HG02938 (cell line): ENCODE data around the gene RPS4Y2.

Source experiments
- ATAC-seq: cut with Tn5 transposase; IDR thresholded peaks from one replicate; pipeline ENCODE4 v1.9.1; 2021; ENCODE audit warnings: mild to moderate bottlenecking, moderate library complexity; ENCODE audit not compliant: unreplicated experiment

The RPS4Y2 gene

GRCh38 chrY:20755808-20756207, at the start of gene RPS4Y2:
Gene RPS4Y2 (plus strand): TSS chrY:20756108. CDS start chrY:20756164, 56 bp downstream.
- no peak for ATAC-seq

DNA sequence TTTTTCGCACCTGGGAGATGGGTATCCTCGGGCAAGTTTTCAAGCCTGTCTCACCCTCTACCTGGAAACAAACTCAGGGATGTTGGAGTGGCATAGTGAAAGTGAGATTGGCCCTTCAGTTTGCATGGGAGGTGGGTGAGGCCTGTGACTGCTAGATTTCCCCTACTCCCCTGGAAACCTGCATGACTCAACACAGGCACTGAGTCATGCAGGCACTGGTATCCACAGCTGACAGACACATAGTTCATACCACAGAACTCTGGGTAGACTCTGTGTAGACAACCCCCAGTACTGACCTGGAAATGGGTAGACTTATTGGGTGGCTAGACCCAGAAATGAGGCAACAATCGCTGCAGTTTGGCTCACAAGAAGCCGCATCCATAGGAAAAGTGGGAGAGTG, 41.5 kb upstream of the RPS4Y2 start:
- peak; percentile 70 for ATAC-seq

- peak; percentile 87 for ATAC-seq
Measured at GRCh38 chrY:20726184-20726907, 29.6 kb upstream of the RPS4Y2 start.

- ATAC-seq, result peak; percentile 91
Measured at GRCh38 chrY:20735200-20735599, 20.7 kb upstream of the RPS4Y2 start.

GRCh38 chrY:20739806-20740205, 16.1 kb upstream of the RPS4Y2 start:
- no peak for ATAC-seq

- no peak for ATAC-seq
Measured at GRCh38 chrY:20740609-20741008, 15.3 kb upstream of the RPS4Y2 start.

DNA sequence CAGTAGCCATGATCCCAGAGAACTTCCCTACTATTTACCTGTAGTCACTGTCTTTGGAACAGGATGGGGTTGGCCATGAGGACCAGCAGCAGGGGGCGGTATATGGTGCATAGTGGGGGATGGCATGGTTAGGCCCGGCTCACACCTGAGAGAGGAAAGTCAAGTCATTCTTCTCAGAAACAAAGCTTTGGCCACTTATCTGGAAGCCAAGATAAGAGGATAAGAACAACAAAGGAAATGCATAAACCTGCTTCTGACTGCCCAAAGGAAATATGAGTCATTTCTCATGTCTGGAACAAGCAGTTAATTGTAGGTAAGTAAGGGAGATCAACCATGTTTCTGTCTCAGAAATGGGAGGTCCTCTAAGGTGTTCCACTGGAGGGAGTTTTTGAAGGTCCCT, 10.8 kb upstream of the RPS4Y2 start:
- no peak for ATAC-seq

DNA sequence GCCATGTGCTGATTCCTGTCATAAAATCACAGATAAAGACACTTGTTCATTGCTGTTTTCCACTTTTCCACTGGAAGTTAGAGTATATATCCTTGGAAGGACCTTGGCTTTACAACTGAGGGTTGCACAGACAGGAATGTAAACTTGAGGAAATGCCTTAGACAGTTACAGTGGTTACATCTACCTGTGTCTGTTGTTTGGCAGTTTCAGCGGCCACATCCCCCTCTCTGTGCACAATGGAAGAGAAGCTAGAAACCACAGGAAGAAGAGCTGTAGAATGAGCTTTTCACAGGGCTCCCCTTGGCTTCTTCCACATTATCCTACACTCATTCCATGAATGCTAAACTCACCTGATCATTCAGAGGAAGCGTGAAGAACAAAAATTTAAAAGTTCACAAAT, 9.0 kb upstream of the RPS4Y2 start:
- no peak for ATAC-seq

DNA sequence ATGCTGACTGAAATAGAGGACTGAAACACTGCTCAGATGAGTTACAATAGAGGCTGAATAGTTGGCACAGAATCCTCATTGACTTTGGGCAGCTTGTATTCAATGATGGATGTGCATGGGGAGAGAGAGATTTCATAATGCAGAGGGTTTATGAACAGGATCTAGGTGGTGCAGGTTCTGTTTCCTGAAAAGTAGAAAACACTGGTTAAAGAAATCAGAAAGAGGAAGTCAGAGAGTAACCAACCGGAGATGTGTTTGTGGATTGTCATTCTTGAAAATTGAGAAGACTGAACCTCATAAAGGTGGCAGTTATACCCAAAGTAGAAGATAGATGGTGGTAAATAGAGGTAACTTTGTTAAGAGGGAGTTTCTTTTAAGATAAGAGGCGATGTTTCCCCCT, 8.0 kb downstream of the RPS4Y2 start:
- peak; percentile 73 for ATAC-seq

DNA sequence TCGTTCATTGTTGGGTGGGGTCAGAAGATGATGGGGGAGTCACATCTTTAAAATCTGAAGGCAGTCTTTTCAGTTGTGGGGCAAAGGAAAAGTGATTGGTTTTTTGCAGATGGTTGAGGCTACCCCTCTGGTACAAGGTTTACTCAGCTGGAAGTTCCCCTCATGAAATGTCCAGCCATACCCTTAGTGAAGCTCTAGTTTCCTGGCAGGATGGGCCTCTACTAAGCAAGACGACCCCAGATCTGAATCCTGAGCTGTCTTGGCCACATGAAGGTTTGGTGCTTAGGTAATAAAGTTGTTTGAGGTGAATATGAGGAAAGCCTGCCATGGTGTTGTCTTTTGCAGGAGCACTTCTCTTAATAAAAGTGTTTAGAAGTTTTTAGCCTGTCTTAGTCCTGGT, 9.2 kb downstream of the RPS4Y2 start:
- no peak for ATAC-seq

GRCh38 chrY:20770755-20771154, 14.8 kb downstream of the RPS4Y2 start:
- no peak for ATAC-seq

GRCh38 chrY:20776104-20776503, 20.2 kb downstream of the RPS4Y2 start:
- no peak for ATAC-seq

GRCh38 chrY:20780104-20780654, 24.3 kb downstream of the RPS4Y2 start:
- ATAC-seq, result no peak

DNA sequence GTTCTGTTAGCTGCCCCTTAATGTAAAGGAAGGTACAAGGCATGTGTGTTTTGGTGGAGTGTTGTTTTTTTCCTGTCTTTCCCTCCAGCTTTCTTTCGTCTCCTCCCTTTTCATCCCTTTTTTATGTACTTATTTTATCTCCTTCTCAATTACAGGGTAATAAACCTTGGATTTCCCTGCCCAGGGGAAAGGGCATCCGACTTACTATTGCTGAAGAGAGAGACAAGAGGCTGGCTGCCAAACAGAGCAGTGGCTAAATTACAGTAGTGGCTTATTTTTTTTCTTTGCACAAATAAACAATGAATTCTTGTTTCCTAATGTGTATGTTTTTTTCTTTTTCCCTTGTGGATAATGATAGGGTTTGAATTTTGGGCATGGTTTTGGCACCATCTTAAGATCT, 24.9 kb downstream of the RPS4Y2 start:
- no peak for ATAC-seq

DNA sequence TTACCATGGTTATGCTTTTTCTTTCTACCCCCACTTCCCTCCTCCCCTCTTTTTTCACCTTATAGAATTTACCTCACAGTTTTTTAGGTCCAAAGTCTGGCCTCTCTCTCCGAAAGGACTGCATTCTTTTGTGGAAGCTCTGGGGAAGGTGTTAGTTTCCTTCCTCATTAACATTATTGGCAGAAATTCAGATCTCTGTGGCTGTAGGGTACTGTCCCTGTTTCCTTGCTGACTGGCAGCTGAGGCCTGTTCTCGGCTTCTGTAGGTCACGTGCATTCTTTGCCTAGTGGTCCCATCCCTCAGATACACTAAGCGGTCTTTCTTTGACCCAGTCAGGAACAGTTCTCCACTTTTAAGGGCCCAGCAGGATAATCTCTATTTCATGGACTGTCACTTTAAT, 25.5 kb downstream of the RPS4Y2 start:
- no peak for ATAC-seq

DNA sequence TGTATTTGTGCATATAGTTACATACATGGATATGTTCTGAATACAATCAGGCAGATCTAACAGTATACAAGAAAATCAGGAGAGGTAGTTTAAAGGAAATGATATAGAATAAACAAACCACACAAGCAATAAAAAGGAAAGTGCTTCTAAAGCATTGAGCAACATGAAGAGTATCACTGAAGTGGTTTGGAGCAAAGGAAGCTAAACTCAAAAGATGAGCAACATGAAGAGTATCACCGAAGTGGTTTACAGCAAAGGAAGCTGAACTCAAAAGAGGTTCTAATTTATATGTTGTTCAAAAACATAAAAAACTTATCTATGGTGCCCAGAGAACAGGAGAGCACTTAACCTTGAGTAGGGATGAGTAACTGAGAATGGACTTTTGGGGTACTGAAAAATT, 29.1 kb downstream of the RPS4Y2 start:
- ATAC-seq, result no peak

GRCh38 chrY:20787076-20787475, 31.2 kb downstream of the RPS4Y2 start:
- peak; percentile 95 for ATAC-seq

GRCh38 chrY:20798351-20799049, 42.6 kb downstream of the RPS4Y2 start:
- ATAC-seq, result peak; percentile 90

DNA sequence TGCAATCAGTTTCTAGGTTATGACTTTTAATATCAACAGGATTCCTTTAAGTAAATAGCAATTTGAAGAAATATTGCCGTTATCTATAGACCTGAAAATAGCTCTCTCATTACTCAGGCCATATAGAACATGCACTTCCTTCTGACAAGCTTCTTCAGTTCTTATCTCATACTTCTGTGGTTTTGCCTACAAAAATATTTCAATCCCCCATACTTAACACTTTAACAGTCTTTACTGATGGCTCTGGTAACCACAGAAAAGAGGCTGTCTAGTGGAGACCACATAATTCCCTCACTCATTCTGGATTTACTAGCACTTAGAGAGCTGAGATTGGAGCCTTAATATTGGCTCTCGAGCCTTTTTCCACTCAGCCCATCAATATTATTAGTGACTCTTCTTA, 46.8 kb downstream of the RPS4Y2 start:
- no peak for ATAC-seq

- ATAC-seq, result no peak
Measured at GRCh38 chrY:20806243-20806642, 50.3 kb downstream of the RPS4Y2 start.

- no peak for ATAC-seq
Measured at GRCh38 chrY:20813459-20813858, 57.6 kb downstream of the RPS4Y2 start.

DNA sequence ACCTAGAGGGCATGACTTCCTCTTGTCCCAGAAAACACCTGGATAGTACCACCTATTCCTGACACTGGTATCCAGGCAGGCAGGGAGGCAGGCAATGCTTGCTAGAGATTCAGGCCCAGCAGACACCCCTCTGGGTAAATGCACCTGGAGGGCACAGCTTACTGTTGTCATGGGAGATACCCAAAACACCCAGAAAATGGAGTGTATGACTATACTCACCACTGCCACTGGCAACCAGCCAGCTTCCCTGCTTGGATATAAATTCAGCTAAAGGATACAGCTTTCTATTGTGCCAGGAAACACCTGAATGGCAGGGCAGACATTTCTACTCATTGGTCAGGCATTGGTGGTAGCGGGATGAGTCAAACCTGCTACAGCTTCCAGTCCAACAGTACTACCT, 58.9 kb downstream of the RPS4Y2 start:
- ATAC-seq, result no peak
